Activated naive CD8-positive, alpha-beta T cell treated with anti-CD3 and anti-CD28 coated beads for 36 hours (primary cell): ENCODE measurements around the gene ERC2. TPM values are rescaled to one million over a fixed set of nuclear protein-coding genes. Genes with fewer than 3 reads are reported as not detected.

Source experiments
- DNase-seq: peaks from one replicate; pipeline ENCODE4 v3.0.0; 2021
- H3K27ac Mint-ChIP-seq: one replicate; pipeline ENCODE4 v1.8.0; 2022; ENCODE audit warnings: mild to moderate bottlenecking, moderate library complexity, mixed read lengths
- H3K27me3 Mint-ChIP-seq: one replicate; pipeline ENCODE4 v1.8.0; 2022; ENCODE audit warnings: mild to moderate bottlenecking, mixed read lengths
- H3K36me3 Mint-ChIP-seq: one replicate; pipeline ENCODE4 v1.8.0; 2021; ENCODE audit warnings: mild to moderate bottlenecking, mixed read lengths
- H3K4me1 Mint-ChIP-seq: one replicate; pipeline ENCODE4 v1.8.0; 2021; ENCODE audit warnings: mixed read lengths
- H3K4me3 Mint-ChIP-seq: one replicate; pipeline ENCODE4 v1.8.0; 2022; ENCODE audit warnings: mild to moderate bottlenecking, moderate library complexity, mixed read lengths
- H3K9me3 Mint-ChIP-seq: one replicate; pipeline ENCODE4 v1.8.0; 2022; ENCODE audit warnings: mixed read lengths
- total RNA-seq, 2 experiments: library from RNA; stranded (reverse); gene quantifications; one replicate each; pipeline ENCODE4 v1.2.3, GENCODE V29; 2021

The ERC2 gene
- total RNA-seq, 2 experiments from 2014 or later, result not detected

DNA sequence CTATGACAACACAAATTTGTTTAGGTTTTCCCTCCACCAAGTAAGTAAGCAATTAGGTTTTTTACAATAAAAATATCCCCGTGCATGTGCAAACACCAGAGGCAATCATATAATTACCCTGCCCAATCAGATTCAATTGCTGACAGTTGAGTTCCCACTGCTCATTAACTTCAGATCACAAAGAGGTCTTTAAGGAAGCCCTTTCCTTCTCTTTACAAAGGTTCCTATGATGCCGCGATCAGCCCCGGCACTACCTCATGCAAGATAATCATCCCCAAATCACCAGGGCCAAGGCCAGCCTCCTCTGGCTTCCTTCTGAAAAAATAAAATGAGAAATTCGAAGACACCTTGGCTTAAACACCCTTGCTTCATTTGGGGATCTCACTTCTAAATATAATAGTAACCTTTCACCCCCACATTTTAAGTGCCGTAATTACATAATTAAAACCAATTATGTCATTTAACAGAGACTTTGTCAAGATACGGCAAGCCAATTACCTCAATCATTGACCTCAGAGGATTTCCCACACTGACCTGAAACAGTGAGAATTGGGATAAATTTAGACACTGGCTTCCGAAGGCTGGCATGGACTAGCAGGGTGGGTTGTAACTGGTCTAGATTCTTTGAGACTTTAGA lies 859.8 kb downstream of the ERC2 start:
- Mint-ChIP-seq H3K27ac (peak overlapping the region; percentile 2), H3K36me3 (no peaks in the 10 kb centered on the region), H3K9me3 (no peaks in the 10 kb centered on the region), H3K4me3 (no peak overlapping the region), H3K27me3 (no peaks in the 10 kb centered on the region), H3K4me1 (no peaks in the 10 kb centered on the region)
- no peak for DNase-seq

DNA sequence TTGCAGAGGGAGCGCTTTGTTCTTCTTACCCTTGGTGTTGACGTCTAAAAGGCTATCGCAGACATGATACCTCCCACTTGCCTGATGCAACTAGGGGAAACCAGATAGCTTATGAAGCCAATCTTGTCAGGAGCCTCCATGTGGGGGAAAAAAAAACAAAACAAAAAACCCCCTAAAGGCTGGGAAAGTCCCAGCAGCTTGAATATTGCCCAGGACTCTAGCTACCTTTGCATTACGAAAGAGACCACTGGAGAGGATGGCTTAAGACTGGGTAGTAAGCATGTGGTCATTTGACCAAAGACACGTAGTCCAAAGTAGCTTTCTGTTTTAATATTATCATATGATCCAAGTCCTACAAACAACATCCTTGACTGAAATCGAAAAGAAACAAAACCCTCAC lies 860.4 kb downstream of the ERC2 start:
- no peaks in the 10 kb centered on the region for H3K27me3 Mint-ChIP-seq
- H3K9me3 Mint-ChIP-seq, result no peaks in the 10 kb centered on the region
- H3K27ac Mint-ChIP-seq, result peak overlapping the region; percentile 2
- no peak overlapping the region for H3K4me3 Mint-ChIP-seq
- no peak for DNase-seq
- no peaks in the 10 kb centered on the region for H3K36me3 Mint-ChIP-seq
- no peaks in the 10 kb centered on the region for H3K4me1 Mint-ChIP-seq

DNA sequence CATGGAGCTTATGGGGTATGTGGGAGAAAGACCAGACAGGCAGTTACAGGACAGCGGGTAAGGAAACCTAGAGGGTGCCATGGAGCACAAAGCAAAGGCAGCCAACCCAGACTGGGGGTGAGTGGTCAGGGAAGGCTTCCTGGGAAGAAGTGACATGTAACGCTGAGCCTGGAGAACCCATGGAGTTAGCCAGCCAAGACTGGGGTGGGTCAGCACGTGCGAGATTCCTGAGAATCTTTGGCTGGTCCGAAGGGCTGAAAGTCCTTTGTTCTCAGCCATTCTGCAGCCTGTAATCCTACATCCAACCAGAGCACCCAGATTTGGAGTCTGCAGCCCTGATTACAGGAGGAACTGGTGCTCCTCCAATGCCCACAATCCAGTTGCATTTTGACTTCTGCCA lies 861.1 kb downstream of the ERC2 start:
- no peaks in the 10 kb centered on the region for H3K27me3 Mint-ChIP-seq
- no peak for DNase-seq
- H3K36me3 Mint-ChIP-seq, result no peaks in the 10 kb centered on the region
- no peaks in the 10 kb centered on the region for H3K4me1 Mint-ChIP-seq
- H3K4me3 Mint-ChIP-seq, result no peak overlapping the region
- no peaks in the 10 kb centered on the region for H3K9me3 Mint-ChIP-seq
- H3K27ac Mint-ChIP-seq, result no peak overlapping the region

DNA sequence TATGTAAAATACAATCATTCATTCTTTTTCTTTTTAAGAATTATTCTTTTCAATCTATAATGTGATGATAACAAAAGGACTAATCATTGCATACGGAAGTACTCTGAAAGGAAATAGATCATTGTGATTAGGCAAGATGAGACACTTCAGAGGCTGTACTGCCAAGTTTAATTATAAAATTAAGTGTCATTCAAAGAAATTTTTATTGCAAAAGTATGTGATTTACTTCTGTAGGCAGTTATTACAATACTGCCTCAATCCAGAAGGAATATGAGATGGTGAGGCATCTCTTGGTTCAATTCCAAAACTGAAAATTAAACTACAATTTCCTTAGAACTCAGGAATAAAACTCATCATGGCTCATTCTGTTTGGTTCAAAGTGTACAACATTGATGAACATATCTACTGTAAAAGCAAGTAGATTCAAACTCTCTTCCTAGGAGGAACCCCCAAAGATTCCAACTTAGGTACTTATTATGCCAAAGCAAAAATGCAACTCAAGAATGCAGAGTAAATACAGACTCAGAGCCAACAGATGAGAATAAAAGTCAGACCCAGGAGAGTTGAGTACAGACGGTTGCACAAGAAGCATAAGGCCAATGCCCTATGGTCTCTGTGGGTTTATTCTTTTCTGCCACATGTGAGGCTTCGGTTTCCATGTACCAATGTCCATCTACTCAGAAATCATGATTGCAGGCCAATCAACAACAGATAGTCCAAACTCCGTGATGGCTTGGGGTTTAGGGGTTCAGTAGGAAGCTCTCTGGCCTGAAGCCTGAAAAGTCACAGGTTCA lies 862.6 kb downstream of the ERC2 start:
- DNase-seq, result no peak
- Mint-ChIP-seq H3K27me3 (peaks cover 2% of the 10 kb centered on the region), H3K4me3 (no peak overlapping the region), H3K9me3 (no peaks in the 10 kb centered on the region), H3K4me1 (no peaks in the 10 kb centered on the region), H3K27ac (no peak overlapping the region), H3K36me3 (no peaks in the 10 kb centered on the region)

DNA sequence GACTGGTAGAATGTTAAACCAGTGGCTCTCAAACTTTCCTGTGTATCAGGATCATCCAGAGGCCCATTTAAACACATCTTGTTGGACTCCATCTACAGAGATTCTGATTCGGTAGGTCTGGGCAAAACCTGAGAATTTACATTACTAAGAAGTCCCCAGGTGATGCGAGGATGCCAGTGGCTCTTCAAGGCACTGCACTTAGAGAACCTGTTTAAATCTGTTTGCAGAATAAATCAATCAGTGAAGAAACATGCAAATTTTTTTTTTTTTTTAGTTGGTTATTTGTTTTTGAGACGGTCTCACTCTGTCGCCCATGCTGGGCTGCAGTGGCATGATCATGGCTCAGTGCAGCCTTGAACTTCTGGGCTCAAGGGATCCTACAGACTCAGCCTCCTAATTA lies 863.4 kb downstream of the ERC2 start:
- no peaks in the 10 kb centered on the region for H3K36me3 Mint-ChIP-seq
- no peak overlapping the region for H3K4me3 Mint-ChIP-seq
- no peak overlapping the region for H3K27ac Mint-ChIP-seq
- DNase-seq, result no peak
- H3K27me3 Mint-ChIP-seq, result peaks cover 2% of the 10 kb centered on the region
- H3K9me3 Mint-ChIP-seq, result no peaks in the 10 kb centered on the region
- H3K4me1 Mint-ChIP-seq, result no peaks in the 10 kb centered on the region

DNA sequence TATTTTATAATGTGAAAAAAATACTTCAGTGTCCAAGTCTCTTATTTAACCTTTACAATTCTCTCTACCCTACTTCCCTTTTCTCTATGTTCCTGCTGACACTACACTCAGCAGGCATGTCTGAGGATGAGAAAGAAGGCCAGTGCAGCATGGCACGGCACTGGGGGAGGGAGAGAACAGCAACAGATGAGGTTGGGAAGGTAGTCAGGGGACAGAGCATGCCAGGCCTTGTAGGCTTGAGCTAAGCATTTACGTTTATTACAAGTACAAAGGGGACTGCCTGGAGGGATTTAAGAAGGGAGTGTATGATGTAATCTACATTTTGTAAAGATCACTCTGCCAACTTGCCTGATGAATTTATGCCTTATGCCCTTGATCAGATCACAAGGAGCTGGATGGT lies 863.9 kb downstream of the ERC2 start:
- H3K36me3 Mint-ChIP-seq, result no peaks in the 10 kb centered on the region
- peaks cover 2% of the 10 kb centered on the region for H3K27me3 Mint-ChIP-seq
- no peaks in the 10 kb centered on the region for H3K4me1 Mint-ChIP-seq
- no peak overlapping the region for H3K27ac Mint-ChIP-seq
- no peaks in the 10 kb centered on the region for H3K9me3 Mint-ChIP-seq
- no peak for DNase-seq
- no peak overlapping the region for H3K4me3 Mint-ChIP-seq

DNA sequence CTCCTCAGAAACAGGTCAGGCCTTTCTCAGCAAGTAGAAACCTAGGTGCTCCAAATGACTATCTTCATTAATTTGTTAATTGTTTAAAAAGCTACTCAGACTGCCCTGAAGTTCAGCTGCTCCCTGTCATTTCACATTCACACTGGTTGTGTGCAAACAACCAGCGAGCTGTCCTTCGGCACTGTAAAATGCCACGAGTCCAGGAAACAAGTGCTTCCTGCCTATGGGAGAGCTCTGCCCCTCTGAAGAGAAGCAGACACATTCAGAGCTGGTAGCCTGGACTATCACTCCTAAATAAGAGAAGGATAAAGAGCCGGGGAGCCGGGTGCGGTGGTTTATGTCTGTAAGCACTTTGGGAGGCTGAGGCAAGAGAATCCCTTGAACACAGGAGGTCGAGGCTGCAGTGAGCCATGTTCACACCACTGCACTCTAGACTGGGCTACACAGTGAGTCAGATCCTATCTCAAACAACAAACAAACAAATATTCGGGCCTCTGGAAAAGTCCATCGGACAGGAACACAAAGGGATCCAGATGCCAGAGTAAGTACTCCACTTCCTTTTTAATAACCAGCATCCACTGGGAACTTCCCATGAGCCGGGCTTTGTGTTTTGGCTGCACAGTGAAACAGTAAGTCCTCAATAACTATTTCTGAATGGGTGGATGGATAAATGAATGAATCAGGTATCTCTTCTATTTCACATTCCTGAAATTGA lies 866.7 kb downstream of the ERC2 start:
- Mint-ChIP-seq H3K4me1 (no peaks in the 10 kb centered on the region), H3K27me3 (peaks cover 2% of the 10 kb centered on the region), H3K4me3 (no peak overlapping the region), H3K27ac (no peak overlapping the region), H3K9me3 (no peaks in the 10 kb centered on the region), H3K36me3 (no peaks in the 10 kb centered on the region)
- no peak for DNase-seq

DNA sequence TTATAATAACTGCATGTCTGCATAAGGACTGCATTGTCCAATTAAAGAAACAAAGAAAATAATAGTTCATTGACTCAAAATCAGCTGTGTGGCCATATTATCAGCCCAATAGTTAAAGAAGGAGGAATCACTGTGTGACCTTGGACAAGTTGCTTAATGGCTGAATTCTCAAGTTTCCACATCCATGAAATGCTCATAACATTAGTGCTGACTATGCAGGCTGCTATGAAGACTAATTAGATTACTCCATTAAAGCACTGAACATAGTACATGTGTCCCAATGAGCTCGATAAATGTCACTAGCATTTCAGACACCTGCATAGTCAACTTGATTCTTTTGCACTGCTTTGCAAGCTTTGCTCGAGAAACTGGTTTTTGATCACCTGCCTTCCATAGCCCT lies 870.0 kb downstream of the ERC2 start:
- H3K36me3 Mint-ChIP-seq, result no peaks in the 10 kb centered on the region
- no peak for DNase-seq
- H3K4me3 Mint-ChIP-seq, result no peak overlapping the region
- no peak overlapping the region for H3K27ac Mint-ChIP-seq
- no peaks in the 10 kb centered on the region for H3K9me3 Mint-ChIP-seq
- no peaks in the 10 kb centered on the region for H3K4me1 Mint-ChIP-seq
- H3K27me3 Mint-ChIP-seq, result peaks cover 2% of the 10 kb centered on the region

DNA sequence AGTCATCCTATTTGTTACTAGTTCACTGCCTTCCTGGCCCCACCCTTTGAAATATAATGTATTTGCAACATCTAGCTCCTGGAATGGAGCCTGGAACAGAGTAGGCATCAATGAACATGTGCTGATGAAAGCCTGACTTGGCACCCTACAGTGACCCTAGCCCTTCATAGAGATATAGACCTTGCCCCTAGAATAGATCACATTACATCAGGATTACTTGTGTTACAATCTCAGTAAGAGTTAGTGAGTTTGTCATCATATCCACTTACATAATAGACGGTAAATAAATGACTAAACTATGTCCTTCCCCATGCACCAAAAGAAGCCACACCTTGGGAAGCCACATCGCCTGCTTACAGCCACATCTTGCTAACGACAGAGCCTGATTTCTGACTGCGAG lies 870.6 kb downstream of the ERC2 start:
- Mint-ChIP-seq H3K9me3 (no peaks in the 10 kb centered on the region), H3K36me3 (no peaks in the 10 kb centered on the region), H3K27me3 (peaks cover 2% of the 10 kb centered on the region), H3K27ac (no peak overlapping the region), H3K4me3 (no peak overlapping the region), H3K4me1 (no peaks in the 10 kb centered on the region)
- DNase-seq, result no peak

DNA sequence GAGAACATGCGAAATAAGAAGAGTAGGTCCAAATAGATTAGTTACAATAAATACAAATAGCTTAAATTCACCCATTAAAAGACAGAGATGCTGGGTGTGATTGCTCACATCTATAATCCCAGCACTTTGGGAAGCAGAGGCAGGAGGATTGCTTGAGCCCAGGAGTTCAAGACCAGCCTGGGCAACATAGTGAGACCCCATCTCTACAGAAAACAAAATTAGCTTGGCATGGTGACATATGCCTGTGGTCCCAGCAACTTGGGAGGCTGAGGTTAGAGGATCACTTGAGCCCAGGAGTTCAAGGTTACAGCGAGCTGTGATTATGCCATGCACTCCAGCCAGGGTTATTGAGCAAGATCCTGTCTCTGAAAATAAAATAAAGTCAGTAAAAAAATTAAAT lies 872.1 kb downstream of the ERC2 start:
- Mint-ChIP-seq H3K27ac (no peak overlapping the region), H3K27me3 (no peaks in the 10 kb centered on the region), H3K4me3 (no peak overlapping the region)

DNA sequence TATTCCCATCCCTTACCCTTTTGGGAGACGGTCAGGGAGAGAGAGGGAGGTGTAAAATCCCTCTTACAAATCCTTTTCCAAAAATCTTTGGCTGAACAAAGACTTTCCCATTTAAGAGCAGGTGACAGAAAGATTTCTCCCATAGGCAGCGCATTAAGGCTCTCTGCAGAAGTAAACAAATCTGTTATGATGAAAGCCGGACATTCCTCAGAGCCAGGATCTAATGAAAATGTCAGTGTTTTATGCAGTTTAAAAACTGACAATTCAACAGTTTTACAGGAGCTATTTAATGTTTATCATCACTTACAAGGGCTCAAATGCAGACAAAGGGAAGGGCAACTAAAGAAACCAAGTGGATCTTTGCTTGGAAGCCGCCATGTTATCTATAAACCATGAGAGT lies 872.8 kb downstream of the ERC2 start:
- DNase-seq, result no peak
- Mint-ChIP-seq H3K27ac (no peak overlapping the region), H3K9me3 (no peaks in the 10 kb centered on the region), H3K4me1 (no peaks in the 10 kb centered on the region), H3K4me3 (no peak overlapping the region), H3K27me3 (no peaks in the 10 kb centered on the region), H3K36me3 (no peaks in the 10 kb centered on the region)

More for the DNA sequence above, 872.1 kb downstream of the ERC2 start:
- Mint-ChIP-seq H3K9me3 (no peaks in the 10 kb centered on the region), H3K36me3 (no peaks in the 10 kb centered on the region), H3K4me1 (no peaks in the 10 kb centered on the region)
- DNase-seq, result no peak

DNA sequence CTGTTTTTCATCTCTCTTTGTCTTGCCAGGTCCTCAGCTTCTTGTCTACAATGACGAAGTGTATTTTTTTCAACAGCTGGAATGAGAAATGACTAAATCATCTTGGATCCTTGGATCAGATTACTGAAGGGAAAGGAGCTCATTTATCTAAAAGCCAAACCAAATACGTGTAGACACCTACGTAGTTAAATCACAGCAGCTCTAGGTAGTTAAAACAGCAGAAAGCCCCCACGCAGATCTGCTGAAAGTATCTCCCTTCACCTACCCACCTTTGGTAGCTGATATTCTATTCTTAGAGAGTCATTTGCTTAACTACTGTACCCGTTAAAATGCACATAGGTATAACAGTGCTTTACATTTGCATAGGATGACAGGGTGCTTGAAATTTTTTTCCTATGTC lies 875.7 kb downstream of the ERC2 start:
- no peaks in the 10 kb centered on the region for H3K4me1 Mint-ChIP-seq

DNA sequence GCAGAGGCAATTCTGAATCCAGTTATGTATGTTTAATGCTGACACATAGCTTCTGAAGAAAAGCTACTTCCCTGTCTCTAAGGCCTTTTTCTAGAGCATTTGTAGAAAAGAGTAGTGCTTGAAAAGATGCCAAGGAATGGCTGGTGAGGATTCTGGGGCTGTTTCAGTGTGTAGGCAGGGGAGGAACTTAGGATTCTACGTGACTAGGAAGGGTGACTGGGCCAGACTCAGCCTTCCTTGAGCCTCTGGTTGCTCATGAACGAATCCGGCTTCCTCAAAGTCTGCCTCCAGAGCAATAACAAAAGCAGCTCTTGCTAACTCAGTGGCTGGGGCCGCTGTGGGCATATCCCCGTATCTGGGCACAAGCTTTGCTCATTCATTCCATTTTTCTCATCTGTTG lies 876.4 kb downstream of the ERC2 start:
- no peak for DNase-seq
- Mint-ChIP-seq H3K36me3 (no peaks in the 10 kb centered on the region), H3K27ac (no peak overlapping the region), H3K9me3 (no peaks in the 10 kb centered on the region), H3K4me3 (no peak overlapping the region), H3K4me1 (no peaks in the 10 kb centered on the region), H3K27me3 (no peaks in the 10 kb centered on the region)

More for the DNA sequence above, 875.7 kb downstream of the ERC2 start:
- no peak for DNase-seq
- Mint-ChIP-seq H3K27ac (no peak overlapping the region), H3K4me3 (no peak overlapping the region), H3K9me3 (no peaks in the 10 kb centered on the region), H3K27me3 (no peaks in the 10 kb centered on the region), H3K36me3 (no peaks in the 10 kb centered on the region)

DNA sequence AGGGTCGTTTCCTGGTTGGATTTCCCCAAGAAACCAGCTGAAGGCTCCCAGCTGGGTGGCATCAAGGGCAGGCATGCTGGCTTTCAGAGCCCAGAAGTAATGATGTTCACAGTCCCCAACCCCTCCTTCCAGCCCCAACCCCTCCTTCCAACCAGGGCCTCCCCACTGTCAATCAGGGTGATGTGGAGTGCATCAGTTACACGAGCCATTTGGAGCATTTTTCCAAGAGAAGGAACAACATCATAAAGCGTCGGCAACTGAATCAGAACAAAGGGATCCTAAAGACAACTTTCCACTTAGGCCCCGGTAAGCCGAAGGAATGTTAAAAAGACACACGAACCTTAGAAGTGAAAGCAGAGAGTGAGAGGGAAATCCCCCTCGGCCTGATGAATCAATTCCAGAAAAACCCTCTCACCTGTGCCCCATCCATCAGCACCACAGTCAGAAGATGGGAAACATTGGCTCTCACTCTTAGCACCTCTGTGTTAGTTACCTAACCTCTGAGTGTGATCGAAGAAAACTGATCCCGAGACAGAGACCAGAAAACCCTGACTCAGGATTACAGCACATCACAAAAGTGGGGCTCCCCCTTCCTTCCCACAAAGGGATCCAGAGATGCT lies 880.0 kb downstream of the ERC2 start:
- Mint-ChIP-seq H3K9me3 (no peaks in the 10 kb centered on the region), H3K4me1 (no peaks in the 10 kb centered on the region), H3K4me3 (no peak overlapping the region), H3K36me3 (no peaks in the 10 kb centered on the region), H3K27me3 (no peaks in the 10 kb centered on the region), H3K27ac (no peak overlapping the region)
- DNase-seq, result no peak

DNA sequence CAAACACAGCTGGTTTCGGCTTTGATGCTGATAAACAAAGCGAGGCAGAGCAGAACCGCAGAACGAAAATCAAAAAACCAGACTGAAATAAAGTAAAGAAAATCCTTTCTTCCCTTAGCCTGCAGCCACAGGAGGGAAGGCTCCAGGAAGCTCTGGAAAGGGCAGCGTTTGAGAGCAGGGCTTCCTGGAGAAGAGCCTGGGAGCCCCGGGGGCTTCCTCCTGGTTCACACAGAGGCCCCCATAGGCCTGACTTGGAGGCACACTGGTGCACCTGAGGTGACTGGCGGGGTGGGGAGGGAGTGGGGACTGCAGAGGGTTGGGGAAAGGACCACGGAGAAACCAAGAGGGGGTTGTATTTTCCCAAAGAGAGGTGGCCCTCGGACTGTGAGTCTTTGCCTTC lies 882.4 kb downstream of the ERC2 start:
- Mint-ChIP-seq H3K27me3 (no peaks in the 10 kb centered on the region), H3K36me3 (no peaks in the 10 kb centered on the region), H3K27ac (no peak overlapping the region), H3K4me3 (no peak overlapping the region), H3K9me3 (no peaks in the 10 kb centered on the region), H3K4me1 (no peaks in the 10 kb centered on the region)
- DNase-seq, result no peak
